Peyer's patch (tissue), 4 donors: ENCODE measurements around the gene DIS3L2. TPM values are rescaled to one million over a fixed set of nuclear protein-coding genes. Genes with fewer than 3 reads are reported as not detected.
"Not testable (repeated sequence)": the region's sequence is repeated elsewhere in the genome, so short reads cannot be mapped to it uniquely, and the experiment has no call there.

Experiments
- DNase-seq, 3 donors: peaks; one replicate each; pipeline ENCODE4 v3.0.0-alpha.2; 2017 to 2019
- H3K27ac ChIP-seq, 4 donors: fragments of 200-600 bp; sonication (generic); one replicate each; pipeline ENCODE4 v1.5.1; 2016 to 2019
- H3K27me3 ChIP-seq, 2 donors: fragments of 200-600 bp; sonication (generic); one replicate each; pipeline ENCODE4 v1.5.1; 2019
- H3K36me3 ChIP-seq, 3 donors: fragments of 200-600 bp; sonication (generic); one replicate each; pipeline ENCODE4 v1.5.1; 2016 to 2019
- H3K4me1 ChIP-seq, 4 donors: fragments of 200-600 bp; sonication (generic); one replicate each; pipeline ENCODE4 v1.5.1; 2016 to 2019
- H3K4me3 ChIP-seq, 4 donors: fragments of 200-600 bp; sonication (generic); 1 replicate in 3 of 4; 2 replicates in 1 of 4; pipeline ENCODE4 v1.5.1; 2016 to 2019; ENCODE audit warnings: mild to moderate bottlenecking in 1 of 4
- H3K9me3 ChIP-seq, 4 donors: fragments of 200-600 bp; sonication (generic); one replicate each; pipeline ENCODE4 v1.5.1; 2016 to 2019; ENCODE audit warnings: mild to moderate bottlenecking in 1 of 4
- CTCF ChIP-seq, 6 experiments: fragments of 450-650 bp in 4 of 6; fragments of 200-600 bp in 2 of 6; sonication (generic) in 1 of 6; IDR thresholded peaks; one replicate each; pipeline ENCODE4 v1.5.1; 2017 to 2019; ENCODE audit warnings: antibody characterized with exemption in 6 of 6, mild to moderate bottlenecking in 3 of 6, moderate library complexity in 1 of 6
- POLR2A ChIP-seq, 2 donors: fragments of 450-650 bp; IDR thresholded peaks; one replicate each; pipeline ENCODE4 v1.5.1; 2017; ENCODE audit warnings: antibody characterized with exemption in 2 of 2, mild to moderate bottlenecking in 2 of 2, moderate library complexity in 2 of 2
- total RNA-seq, 4 donors: library from RNA; depleted of rRNA; stranded (reverse); fragments of >200 nt; gene quantifications; one replicate each; pipeline ENCODE4 v1.1.0, GENCODE V29; 2016

Gene DIS3L2
- total RNA-seq, 4 donors from 2014 or later = 26.4 to 147 (median 58.3) TPM

DNA sequence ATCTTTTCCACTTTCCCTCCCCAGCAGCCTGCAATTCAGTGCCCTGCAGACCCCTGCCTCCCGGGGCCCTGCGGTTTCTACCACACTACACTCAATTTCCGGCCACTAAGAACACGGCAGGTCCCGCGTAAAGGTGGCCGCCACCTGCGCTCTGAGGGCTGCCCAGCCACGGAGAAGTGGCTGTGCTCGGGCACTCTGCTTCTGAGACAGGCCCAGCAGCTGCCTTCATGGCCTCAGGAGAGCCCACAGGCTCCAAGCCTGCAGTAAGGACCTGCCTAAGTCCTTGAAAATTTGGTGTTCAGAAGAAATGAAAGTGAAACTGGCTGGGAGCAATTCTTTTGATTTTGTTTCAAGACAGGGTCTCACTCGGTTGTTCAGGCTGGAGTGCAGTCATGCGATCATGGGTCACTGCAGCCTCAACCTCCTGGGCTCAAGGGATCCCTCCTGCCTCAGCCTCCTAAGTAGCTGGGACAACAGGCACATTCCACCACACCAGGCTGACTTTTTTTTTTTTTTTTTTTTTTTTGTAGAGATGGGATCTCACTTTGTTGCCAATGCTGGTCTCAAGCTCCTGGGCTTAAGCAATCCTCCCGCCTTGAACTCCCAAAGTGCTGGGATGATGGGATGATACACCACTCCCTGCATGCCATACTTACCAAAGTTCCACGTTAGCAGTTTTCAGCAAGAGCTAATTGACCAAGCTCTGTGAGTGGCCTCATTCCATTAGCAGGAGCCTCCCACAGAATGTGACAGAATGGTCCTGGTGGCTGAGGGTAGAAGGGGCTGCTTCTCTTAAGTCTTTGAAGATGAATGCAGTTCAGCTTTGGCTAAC is 402.5 kb downstream of the DIS3L2 start:
- peak overlapping the region in 3 of 4 donors; percentile 15 to 26 (median 24) for H3K4me3 ChIP-seq
- no peak for DNase-seq

GRCh38 chr2:232364806-232365594 is 403.5 kb downstream of the DIS3L2 start:
- H3K4me1 ChIP-seq, H3K9me3 ChIP-seq, H3K27me3 ChIP-seq, H3K27ac ChIP-seq, H3K4me3 ChIP-seq, H3K36me3 ChIP-seq: not testable (repeated sequence)
- DNase-seq = peak in 1 of 3 donors; percentile 40

More for the DNA sequence above, 402.5 kb downstream of the DIS3L2 start:
- no peaks in the 10 kb centered on the region for H3K9me3 ChIP-seq
- H3K36me3 ChIP-seq = no peaks in the 10 kb centered on the region
- H3K27me3 ChIP-seq = no peaks in the 10 kb centered on the region
- no peaks in the 10 kb centered on the region for H3K4me1 ChIP-seq
- no peak for TF ChIP-seq CTCF (IDR thresholded peaks at IDR 0.05)
- no peak overlapping the region for H3K27ac ChIP-seq

DNA sequence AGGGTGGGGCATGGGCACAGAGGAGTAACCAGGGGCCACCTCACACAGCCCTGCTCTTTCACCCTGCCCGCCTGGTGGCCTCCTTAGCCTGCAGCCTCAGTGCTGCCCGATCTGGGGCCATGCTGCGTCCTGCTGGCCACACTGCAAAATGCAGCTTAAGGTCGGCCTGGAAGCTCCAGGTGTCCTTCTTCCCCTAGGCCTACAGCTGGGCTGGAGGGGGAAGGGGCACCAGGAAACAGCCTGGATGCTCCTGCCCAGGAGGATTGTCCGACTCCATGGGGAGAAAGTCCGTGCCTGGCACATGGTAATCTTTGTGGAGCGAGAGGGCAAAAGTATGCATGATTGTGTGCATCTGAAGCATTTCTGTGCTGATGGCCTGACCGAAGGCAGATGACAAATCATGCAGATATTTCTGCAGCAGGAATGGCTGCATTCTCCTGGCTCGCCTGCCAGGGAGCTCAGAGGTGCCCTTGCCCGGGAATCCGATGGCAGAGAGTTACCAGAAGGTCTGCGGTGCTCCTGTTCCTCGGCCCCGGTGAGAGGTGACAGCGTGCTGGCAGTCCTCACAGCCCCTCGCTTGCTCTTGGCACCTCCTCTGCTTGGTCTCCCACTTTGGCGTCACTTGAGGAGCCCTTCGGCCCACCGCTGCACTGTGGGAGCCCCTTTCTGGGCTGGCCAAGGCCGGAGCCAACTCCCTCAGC is 404.3 kb downstream of the DIS3L2 start:
- TF ChIP-seq POLR2A (IDR thresholded peaks at IDR 0.05) (no peak), CTCF (IDR thresholded peaks at IDR 0.05) (peak in 4 of 6 experiments; percentile 7 to 54 (median 48))
- Histone ChIP-seq H3K4me3 (no peak overlapping the region), H3K36me3 (no peaks in the 10 kb centered on the region), H3K27me3 (no peaks in the 10 kb centered on the region), H3K27ac (no peak overlapping the region), H3K4me1 (no peaks in the 10 kb centered on the region), H3K9me3 (no peaks in the 10 kb centered on the region)
- DNase-seq = peak in 1 of 3 donors; percentile 37

DNA sequence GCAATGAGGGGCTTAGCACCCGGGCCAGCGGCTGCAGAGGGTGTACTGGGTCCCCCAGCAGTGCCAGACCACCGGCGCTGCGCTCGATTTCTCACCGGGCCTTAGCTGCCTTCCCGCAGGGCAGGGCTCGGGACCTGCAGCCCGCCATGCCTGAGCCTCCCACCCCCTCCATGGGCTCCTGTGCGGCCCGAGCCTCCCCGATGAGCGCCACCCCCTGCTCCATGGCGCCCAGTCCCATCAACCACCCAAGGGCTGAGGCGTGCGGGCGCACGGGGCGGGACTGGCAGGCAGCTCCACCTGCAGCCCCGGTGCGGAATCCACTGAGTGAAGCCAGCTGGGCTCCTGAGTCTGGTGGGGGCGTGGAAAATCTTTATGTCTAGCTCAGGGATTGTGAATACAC is 404.9 kb downstream of the DIS3L2 start:
- H3K4me1 ChIP-seq, H3K36me3 ChIP-seq, DNase-seq, H3K4me3 ChIP-seq, H3K9me3 ChIP-seq, H3K27me3 ChIP-seq, H3K27ac ChIP-seq: not testable (repeated sequence)

- peak in 1 of 3 donors; percentile 30 for DNase-seq
- Histone ChIP-seq H3K27ac (no peak overlapping the region), H3K27me3 (no peaks in the 10 kb centered on the region), H3K4me1 (no peaks in the 10 kb centered on the region), H3K4me3 (no peak overlapping the region), H3K36me3 (no peaks in the 10 kb centered on the region), H3K9me3 (no peaks in the 10 kb centered on the region)
- TF ChIP-seq POLR2A (IDR thresholded peaks at IDR 0.05) = no peak
- TF ChIP-seq CTCF (IDR thresholded peaks at IDR 0.05) = no peak
Observed at GRCh38 chr2:232367016-232367415, 405.5 kb downstream of the DIS3L2 start.

- no peak overlapping the region for H3K4me3 ChIP-seq
- no peaks in the 10 kb centered on the region for H3K36me3 ChIP-seq
- no peaks in the 10 kb centered on the region for H3K4me1 ChIP-seq
- no peak overlapping the region for H3K27ac ChIP-seq
- H3K27me3 ChIP-seq = no peaks in the 10 kb centered on the region
- TF ChIP-seq CTCF (IDR thresholded peaks at IDR 0.05) (peak in 1 of 6 experiments; percentile 10), POLR2A (IDR thresholded peaks at IDR 0.05) (no peak)
- no peaks in the 10 kb centered on the region for H3K9me3 ChIP-seq
- peak in 1 of 3 donors; percentile 42 for DNase-seq
Observed at GRCh38 chr2:232367591-232368233, 406.2 kb downstream of the DIS3L2 start.
